HG03103 (cell line): Measurements from ENCODE around the gene RAET1E.
"Not testable (repeated sequence)": the region's sequence is repeated elsewhere in the genome, so short reads cannot be mapped to it uniquely, and the experiment has no call there.

ENCODE experiments used
- ATAC-seq: cut with Tn5 transposase; IDR thresholded peaks from one replicate; pipeline ENCODE4 v1.9.1; 2021; ENCODE audit warnings: low read depth; ENCODE audit not compliant: unreplicated experiment

The RAET1E gene

GRCh38 chr6:149931501-149931900 is 33.6 kb upstream of the RAET1E start:
- ATAC-seq: no peak

DNA sequence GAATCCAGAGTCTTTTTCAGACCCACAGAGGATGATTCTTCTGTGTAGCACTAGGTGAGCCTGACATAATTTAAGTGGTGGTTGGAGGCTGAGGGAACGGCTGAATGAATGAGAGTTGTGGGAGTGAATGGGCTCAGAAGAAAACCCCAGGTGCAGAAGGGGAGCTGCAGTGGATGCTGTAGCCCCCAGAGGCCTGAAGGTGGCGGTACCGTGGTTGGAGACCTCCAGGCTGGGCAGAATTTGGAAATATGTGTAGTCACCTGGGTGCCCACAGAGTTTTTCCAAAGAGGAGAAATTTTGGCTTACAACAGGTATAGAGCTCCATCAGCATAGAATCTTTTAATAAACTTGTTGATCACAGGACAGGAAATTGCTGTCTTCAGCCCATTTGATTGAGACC is 31.5 kb upstream of the RAET1E start:
- ATAC-seq: no peak

DNA sequence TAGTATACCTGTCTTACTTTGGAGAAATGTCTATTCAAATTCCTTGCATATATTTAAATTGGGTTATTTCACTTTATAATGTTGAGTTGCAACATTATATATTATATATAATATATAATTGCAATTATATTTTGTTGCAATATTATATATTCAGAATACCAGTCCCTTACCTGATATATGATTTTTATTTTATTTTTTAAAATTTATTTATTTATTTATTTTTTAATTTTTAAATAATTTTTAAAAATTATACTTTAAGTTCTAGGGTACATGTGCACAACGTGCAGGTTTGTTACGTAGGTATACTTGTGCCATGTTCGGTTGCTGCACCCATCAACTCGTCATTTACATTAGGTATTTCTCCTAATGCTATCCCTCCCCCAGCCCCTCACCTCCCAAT is 29.1 kb upstream of the RAET1E start:
- ATAC-seq: not testable (repeated sequence)

DNA sequence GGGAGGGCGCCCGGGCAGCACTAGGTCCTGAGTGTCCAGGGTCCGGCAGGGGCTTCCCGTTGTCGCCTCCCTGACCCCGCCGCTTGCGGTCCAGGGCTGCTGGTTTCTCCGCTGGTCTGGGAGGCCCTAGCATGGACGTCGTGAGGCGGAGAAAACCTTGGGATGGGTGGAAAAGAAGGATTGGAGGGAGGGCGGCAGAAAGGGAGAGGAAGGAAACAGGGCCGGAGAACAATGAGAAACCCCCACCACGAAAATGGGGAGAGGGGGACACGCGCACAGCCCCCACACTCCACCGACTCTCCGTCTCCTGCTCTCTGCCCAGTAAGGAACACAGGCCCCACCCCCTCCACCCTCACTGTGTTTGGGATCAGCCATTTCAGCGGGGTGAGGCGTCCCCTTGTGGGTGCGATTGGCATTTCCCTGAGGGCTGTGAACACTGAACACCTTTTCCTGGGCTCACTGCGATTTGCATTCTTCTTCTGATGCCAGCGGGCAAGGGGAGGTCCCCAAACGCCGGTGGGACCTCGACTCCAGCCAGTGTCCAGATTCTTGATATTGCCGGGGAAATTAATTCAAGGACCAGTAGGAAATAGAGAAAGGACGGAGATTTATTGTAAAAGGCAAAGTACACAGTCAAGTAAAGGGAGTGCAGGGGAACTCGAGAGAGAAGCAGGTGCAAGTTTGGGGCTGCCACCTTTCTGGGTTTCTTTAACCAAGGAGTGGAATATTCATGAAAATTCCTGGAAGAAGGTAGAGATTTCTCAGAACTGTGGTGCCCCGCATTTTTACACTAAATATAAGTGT is 28.3 kb upstream of the RAET1E start:
- ATAC-seq: no peak

DNA sequence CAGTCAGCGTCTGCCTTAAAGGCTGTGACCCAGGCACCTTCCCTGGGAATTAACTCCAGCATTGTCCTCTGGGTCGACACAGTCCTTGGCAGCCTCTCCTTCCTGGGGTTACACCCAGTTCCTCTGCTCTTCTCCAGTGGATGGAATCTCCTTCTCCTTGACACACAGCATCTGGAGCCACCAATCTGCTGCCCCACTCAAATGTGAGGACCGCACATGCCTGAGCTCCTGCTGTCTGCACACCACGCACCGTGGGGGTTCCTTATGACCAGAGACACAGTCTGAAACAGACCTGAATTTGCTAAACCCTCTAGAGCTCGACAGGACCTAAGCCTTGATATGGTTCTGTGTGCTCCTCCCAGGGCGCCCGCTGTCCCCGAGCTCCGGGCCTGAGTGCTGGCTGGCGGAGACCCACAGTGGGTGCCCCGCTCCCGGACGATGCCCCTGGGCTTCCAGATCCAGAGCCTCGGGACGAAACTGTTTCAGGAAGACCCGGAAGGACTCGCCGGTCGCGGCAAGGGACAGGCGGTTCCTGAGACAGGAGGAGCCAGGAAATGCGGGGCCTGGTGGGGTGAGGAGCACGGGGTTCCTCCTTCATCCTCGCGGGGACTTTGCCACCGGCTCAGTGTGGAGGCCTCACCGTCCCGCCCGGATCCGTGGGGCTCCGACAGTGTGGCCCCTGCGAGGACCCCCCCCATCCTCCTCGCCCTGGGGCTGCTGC is 27.5 kb upstream of the RAET1E start:
- ATAC-seq: no peak

GRCh38 chr6:149924933-149925252 is 27.0 kb upstream of the RAET1E start:
- ATAC-seq: no peak

GRCh38 chr6:149924206-149924932 is 26.5 kb upstream of the RAET1E start:
- no peak for ATAC-seq

DNA sequence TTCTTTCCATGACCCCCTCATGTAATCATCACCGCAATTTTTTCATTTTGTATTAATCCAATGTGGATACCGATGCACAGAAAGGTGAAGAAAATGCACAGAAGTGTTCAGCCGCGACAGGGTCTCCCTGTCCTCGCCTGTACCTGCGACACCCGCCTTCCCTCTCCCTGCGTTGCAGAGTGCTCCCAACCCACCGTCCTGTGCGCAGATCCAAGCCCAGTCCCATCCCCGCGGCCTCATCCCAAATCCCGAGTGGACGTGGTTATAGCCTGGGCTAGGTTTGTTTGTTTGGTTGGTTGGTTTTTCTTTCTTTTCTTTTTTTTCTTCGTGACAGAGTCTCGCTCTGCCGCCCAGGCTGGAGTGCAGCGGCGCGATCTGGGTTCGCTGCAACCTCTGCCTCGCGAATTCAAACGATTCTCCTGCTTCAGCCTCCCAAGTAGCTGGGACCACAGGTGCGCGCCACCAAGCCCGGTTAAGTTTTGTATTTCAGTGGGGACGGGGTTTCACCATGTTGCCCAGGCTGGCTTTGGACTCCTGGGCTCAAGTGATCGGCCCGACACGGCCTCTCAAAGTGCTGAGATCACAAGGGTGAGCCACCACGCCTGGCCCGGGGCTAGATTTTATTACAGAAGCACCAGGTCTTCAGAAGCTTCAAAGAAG is 25.5 kb upstream of the RAET1E start:
- ATAC-seq: no peak

- peak; percentile 70 for ATAC-seq
These were observed 24.9 kb upstream of the RAET1E start, which contains the start of gene RAET1G for GRCh38 chr6:149922642-149923326. Gene RAET1G (minus strand): TSS chr6:149923121. CDS start chr6:149923010, 111 bp downstream.

DNA sequence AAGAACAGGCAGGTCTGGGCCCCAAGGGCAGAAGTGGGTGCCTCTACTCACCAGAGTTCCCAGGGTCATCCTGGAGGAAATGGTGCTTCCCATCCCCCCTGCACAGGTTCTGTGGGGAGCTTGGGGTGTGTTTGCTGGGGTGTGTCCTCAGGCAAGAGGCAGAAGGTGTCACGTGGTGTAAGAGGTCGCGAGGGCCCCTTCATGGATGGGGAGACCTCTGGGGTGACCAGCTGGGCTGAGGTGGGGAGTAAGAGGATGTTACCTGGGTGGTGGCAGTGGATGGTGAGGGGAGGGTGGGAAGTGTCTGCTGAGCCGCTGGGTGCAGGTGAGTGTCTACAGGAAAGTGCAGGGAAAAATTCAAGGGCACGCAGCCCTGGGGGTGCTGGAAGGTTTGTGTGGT is 24.2 kb upstream of the RAET1E start:
- ATAC-seq: not testable (repeated sequence)

DNA sequence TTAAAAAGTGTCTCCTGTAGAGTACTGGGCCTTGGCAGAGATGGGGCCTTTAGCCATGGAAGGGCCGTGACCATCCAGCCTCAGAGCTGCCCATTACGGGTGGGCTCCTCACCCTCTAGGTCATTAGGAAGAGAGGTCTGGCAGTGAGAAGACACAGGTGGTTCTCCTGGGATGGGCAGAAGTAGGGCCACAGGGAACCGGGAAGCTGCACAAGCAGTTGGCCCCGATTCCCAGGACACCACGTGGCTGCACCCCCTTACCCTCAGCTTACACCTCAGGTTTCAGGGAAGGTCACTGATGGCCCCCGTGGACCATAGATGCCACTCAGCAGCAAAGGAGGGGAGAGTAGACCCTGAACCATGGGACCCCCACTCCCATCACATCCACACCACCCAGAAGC is 23.4 kb upstream of the RAET1E start:
- ATAC-seq: no peak

DNA sequence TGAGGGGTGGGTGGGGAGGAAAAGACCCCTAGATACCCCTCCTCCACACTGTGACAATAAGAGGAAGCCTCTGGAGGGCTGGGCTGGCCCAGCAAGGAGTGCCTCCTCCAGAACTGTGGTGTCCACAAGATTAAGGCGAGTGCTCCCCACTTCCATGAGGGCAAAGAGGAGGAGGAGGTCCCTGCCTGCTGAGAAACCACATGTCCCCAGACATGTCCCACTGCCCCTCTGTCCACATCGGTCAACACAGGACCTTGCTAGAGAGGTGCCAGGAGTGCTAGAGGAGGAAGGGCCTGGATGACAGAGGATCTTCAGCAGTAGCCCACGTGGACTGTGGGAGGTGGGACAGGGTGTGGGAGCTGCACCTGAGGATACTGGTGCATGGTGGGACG is 21.9 kb upstream of the RAET1E start:
- ATAC-seq: no peak

- not testable (repeated sequence) for ATAC-seq
These were observed 21.4 kb upstream of the RAET1E start for GRCh38 chr6:149919126-149919833.

DNA sequence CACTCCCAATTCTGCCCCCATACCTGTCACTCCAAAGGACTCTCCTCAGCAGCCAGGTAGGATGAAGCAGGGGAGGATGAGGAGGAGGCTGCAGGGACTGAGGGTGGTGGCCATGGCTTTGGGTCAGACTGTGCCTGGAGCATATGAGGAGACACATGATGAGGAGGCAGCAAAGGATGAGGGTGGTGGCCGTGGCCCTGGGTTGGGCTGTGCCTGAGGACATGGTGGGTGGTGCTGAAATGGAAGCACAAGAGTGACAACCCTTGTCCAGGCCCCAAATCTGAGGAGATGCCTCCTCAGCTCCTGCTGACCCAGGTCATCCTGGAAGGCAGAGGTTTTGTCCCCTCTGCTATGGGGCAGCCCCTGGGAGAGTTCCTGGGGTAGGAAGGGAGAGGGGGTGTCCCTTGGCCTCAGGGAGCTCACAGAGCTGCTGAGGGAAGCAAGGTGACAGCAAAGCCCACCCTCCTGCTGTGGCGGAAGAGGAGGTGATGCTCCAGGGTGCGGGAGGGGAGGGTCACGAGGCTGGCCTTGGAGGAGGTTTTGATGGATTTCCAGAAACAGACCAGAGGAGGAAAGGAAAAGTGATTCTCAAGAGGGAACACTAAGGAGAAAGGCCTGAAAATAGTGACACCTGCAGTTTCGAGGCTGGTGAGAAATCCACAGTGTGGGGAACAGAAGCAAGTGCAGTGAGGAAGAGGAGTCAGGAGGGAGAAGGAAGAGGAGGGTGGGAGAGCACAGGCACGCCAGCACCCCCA is 20.4 kb upstream of the RAET1E start:
- no peak for ATAC-seq

- no peak for ATAC-seq
These were observed 19.8 kb upstream of the RAET1E start for GRCh38 chr6:149917679-149918078.

GRCh38 chr6:149915970-149916865 is 18.3 kb upstream of the RAET1E start:
- ATAC-seq: no peak

DNA sequence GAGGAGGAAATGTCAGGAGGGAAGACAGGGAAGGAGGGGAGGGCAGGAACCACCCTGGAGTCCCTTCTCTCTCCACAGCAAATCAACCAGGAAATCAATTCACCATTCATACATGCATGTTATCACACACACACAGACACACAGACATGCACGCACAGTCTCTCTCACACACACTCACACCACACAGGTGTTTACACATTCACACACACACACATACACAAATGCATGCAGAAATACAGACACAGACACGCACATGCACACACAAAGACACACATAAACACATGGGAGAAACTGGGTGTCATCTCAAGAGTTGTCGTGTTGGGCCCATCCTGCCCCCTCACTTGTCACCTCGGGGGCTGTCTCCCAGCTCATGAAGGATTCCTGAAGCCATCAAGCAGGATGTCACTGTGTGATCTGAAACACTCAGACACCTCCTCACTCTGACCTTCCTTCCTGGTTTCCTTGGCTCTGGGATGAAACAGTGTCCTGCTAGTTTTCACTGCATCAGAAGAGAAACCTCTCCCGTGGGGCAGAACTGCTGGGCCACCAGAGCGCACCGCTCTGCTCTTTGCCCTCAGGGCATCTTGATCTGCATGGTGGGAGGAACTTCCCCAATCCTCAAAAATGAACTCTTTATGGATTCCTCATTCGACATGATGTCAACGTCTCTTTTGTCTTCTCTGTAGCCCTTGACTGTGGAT is 15.8 kb upstream of the RAET1E start:
- no peak for ATAC-seq
